Stimulated activated CD8-positive, alpha-beta memory T cell treated with anti-CD3 and anti-CD28 coated beads, Interleukin-12 subunit alpha, Interleukin-12 subunit beta, amount 100 ng/mL, for 24 hours (primary cell): ENCODE results near the gene GPAT3.
"Not testable (repeated sequence)": the region's sequence is repeated elsewhere in the genome, so short reads cannot be mapped to it uniquely, and the experiment has no call there.

Experiments
- DNase-seq: peaks from one replicate; pipeline ENCODE4 v3.0.0-alpha.2; 2020; ENCODE audit errors: extremely low read depth

GPAT3 gene

DNA sequence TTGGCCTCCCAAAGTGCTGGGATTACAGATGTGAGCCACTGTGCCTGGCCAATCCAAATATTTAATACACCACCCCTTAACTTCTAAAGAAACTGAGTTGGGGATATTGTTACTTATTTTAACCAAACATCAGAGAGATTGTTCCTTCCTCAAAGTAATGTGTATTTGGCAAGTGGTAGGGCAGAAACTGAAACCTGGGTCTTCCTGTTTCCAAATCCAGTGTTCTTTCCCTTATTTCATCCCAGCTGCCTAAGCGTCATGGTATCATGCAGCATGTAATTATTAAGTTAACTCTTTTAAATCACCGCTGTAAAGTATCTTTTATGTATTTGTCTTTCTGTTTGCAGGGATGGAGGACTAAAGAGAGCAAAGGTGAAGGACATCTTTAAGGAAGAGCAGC, 68.4 kb downstream of the GPAT3 start:
- no peak for DNase-seq

DNA sequence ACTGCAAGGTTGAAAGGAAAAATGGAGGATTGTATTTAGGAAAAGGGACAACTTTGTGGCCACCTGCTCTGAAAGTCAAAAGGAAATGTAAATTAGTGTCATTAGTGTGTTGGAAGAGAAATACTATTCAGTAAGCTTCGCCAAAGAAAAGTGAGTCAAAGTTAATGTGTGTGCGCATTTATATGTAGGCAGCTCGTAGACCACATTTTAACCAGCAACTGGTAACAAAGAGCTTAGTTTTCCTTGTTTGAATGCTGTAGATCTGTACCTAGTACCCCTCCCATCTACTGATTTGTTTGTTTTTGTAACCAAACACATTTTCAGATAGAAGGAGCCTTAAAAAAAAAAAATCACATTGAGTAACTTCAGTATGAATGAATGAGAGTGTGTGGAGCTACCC, 69.3 kb downstream of the GPAT3 start:
- DNase-seq, result no peak

DNA sequence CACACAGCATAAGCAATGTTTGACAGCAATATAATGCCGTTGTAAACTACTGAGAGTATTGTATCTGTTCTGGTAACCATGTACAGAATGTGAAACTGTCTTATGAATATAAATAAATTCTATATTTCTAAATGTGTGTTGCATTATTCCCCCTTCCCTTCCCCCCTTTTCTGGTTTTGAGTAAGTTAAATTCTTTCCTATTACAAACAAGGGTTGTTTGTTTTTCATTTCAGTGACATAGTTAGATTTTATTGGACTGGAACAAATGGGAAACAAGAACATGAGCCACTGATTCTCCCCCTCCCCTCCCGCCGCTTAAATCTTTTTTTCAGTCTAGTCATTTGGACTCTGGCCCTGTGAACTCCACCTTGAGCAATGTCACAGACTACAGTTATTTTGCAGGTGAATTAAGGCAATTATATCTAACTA, 69.8 kb downstream of the GPAT3 start:
- no peak for DNase-seq

DNA sequence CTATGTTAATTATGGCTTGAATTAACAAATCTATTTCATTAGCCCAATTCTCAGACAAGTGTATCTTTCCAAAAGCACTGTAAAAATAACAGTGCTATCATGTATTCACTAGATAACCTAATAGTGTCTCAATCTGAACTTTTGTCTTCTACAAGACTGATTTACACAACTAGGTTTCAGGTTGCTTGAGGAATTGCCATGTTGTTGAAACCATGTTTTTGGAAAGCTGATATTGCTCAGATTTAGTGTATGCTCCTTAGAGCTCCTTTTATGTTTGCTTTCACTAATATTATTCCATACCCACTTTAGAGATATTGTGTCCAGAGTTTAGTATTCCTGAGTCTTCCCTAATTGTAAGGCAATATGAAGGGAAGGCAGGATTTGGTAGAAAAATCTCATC, 70.6 kb downstream of the GPAT3 start:
- DNase-seq, result no peak

GRCh38 chr4:83606898-83607297, 71.0 kb downstream of the GPAT3 start:
- DNase-seq, result no peak

DNA sequence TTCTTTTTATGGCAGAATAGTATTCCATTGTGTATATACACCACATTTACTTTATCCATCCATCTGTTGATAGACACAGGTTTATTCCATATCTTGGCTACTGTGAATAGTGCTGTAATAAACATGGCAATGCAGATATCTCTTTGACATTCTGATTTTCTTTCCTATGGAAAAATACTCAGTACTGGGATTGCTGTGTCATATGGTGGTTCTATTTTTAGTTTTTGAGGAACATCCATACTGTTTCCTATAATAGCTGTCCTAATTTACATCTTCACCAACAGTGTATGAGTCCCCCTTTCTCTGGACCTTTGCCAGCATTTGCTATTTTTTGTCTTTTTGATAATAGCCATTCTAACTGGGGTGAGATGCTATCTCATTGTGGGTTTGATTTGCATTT, 73.5 kb downstream of the GPAT3 start:
- DNase-seq, result no peak

GRCh38 chr4:83610729-83611128, 74.8 kb downstream of the GPAT3 start:
- DNase-seq, result no peak

- DNase-seq, result no peak
These were observed 77.1 kb downstream of the GPAT3 start for GRCh38 chr4:83613023-83613422.

- DNase-seq, result no peak
These were observed 78.1 kb downstream of the GPAT3 start for GRCh38 chr4:83613994-83614393.

DNA sequence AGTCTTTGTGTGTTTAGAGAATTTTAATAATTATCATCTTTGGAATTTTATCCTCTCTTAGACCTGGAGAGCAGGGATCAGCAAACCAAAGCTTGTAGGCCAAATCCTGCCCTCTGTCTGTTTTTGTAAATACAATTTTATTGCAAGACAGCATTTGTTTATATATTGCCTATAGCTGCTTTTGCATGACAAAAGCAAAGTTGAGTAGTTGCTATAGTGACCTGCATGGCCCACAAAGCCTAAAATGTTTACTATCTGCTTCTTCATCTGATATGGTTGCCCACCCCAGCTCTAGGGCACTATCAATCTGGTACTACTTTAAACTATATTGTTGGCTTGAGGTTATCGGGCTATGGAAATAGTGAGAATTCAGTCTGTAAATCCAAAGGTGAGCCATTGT, 80.3 kb downstream of the GPAT3 start:
- DNase-seq, result no peak

GRCh38 chr4:83617371-83618035, 81.6 kb downstream of the GPAT3 start:
- no peak for DNase-seq

GRCh38 chr4:83618431-83618830, 82.5 kb downstream of the GPAT3 start:
- no peak for DNase-seq

DNA sequence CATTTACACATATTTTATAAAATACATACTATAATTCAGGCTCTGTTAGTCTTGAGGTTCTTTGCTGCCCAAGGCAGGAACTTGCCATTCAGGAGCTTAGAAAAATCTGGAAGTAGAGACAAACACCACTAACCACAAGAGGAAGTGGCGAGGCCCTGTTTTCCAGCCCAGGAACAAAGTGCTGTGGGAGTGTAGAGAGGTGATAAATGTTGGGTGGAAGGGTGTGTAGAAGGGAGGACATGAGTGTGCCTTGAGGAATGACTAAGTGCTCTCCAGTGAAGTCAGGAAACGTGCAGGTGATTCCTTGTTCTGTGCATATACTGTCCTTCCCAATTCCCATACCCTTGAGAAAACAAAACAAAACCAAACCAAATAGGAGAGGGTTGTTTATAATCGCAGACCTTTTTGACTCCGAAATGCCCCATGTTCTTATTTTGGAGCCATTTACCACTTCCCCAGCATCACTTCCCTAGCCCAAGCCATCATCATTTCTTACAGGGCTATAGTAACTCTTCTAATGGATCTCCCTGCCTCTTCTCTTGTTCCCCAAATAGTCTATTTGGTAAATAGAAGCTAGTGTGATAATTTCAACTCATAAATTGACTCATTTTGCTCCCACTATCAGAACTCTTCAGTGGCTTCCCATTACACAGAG, 83.2 kb downstream of the GPAT3 start:
- DNase-seq, result no peak

DNA sequence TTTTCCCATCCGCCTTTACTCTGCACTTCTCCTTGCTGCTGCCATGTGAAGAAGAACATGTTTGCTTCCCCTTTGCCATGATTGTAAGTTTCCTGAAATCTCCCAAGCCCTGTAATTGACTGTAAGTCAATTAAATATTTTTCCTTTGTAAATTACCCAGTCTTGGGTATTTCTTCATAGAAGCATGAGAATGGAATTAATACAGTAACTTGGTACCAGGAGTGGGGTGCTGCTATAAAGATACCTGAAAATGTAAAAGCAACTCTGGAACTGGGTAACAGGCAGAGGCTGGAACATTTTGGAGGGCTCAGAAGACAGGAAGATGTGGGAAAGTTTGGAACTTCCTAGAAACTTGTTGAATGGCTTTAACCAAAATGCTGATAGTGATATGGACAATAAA, 86.2 kb downstream of the GPAT3 start:
- DNase-seq, result not testable (repeated sequence)

DNA sequence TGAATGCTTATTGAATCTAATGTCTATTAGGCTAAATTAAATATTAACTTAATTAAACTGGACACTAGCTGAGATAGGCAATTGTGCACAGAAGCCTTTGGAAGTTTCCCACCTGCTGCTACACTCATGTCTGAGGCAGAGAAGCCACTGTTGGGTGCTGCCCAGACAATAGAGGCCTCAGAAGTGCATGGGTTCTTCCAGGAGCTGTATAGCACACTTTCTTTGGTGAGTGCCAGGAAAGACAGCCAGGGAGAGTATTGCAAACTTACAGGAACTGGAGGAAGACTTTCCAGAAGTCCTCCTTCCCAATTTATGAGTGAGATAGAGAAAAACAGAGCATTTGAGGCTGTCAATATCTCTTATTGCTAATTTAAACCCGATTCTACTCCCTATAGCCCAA, 89.9 kb downstream of the GPAT3 start:
- no peak for DNase-seq

DNA sequence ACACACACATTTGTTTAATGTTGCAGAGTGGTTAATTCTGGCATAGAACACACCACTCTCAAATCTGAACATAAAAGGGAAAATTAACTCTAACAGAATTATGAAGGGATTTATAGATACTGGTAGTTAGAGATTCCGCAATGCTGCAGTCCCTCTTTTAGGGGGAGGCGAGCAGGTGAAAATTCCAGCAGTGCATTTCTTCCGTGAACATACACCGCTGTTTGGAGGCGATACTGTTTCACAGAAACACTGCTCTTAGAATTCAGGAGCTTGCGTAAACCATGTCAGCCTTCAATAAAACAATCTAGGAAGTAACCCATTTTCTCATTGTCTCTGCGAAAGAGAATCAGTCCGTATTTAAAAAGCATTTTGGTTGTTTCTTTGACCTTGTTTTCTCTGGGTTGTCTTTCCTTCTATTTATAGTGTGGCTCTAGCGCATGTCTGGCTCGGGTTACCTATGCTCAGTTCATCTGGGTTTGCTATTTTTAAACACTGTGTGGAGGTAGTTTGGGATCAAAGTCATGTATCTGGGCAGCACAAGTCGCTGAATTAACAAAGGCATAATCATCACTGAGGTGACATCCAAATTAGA, 90.4 kb downstream of the GPAT3 start:
- no peak for DNase-seq

GRCh38 chr4:83629945-83630721, 94.2 kb downstream of the GPAT3 start:
- no peak for DNase-seq

GRCh38 chr4:83631066-83631465, 95.2 kb downstream of the GPAT3 start:
- DNase-seq, result no peak

GRCh38 chr4:83636930-83637329, 101.0 kb downstream of the GPAT3 start:
- no peak for DNase-seq

- DNase-seq, result peak; percentile 11
These were observed 104.1 kb downstream of the GPAT3 start for GRCh38 chr4:83639849-83640493.

- no peak for DNase-seq
These were observed 107.1 kb downstream of the GPAT3 start for GRCh38 chr4:83643036-83643435.
